Measurements from ENCODE around the gene ZBTB43. TPM values are rescaled to one million over a fixed set of nuclear protein-coding genes. Genes with fewer than 3 reads are reported as not detected.

ZBTB43 gene
- total RNA-seq, 1 donor from 2014 or later: 17.7 TPM

- peaks cover 11% of the 10 kb centered on the region for H3K36me3 Mint-ChIP-seq (ENCODE audit: low read depth)
- TF ChIP-seq CTCF (IDR thresholded peaks at IDR 0.05): no peak
- H3K4me1 Mint-ChIP-seq (ENCODE audit: low read depth): peaks cover 42% of the 10 kb centered on the region
- H3K4me3 Mint-ChIP-seq (ENCODE audit: unreplicated experiment): no peak overlapping the region
- H3K27me3 Mint-ChIP-seq (ENCODE audit: low read depth): no peaks in the 10 kb centered on the region
- no peak for DNase-seq (ENCODE audit: low spot score)
- H3K27ac Mint-ChIP-seq (ENCODE audit: unreplicated experiment): no peak overlapping the region
- no peaks in the 10 kb centered on the region for H3K9me3 Mint-ChIP-seq (ENCODE audit: low read depth)
These were observed 59.9 kb downstream of the ZBTB43 start for GRCh38 chr9:126864771-126865170.

GRCh38 chr9:126869368-126869767 lies 64.5 kb downstream of the ZBTB43 start:
- peaks cover 11% of the 10 kb centered on the region for H3K36me3 Mint-ChIP-seq (ENCODE audit: low read depth)

GRCh38 chr9:126872516-126872915 lies 67.7 kb downstream of the ZBTB43 start:
- no peak for TF ChIP-seq CTCF (IDR thresholded peaks at IDR 0.05)
- Mint-ChIP-seq H3K4me3 (ENCODE audit: unreplicated experiment) (no peak overlapping the region), H3K27ac (ENCODE audit: unreplicated experiment) (peak overlapping the region; percentile 36), H3K36me3 (ENCODE audit: low read depth) (peaks cover 1% of the 10 kb centered on the region), H3K27me3 (ENCODE audit: low read depth) (no peaks in the 10 kb centered on the region), H3K9me3 (ENCODE audit: low read depth) (no peaks in the 10 kb centered on the region), H3K4me1 (ENCODE audit: low read depth) (peaks cover 31% of the 10 kb centered on the region)
- DNase-seq (ENCODE audit: low spot score): no peak

More at GRCh38 chr9:126869368-126869767, 64.5 kb downstream of the ZBTB43 start:
- H3K27ac Mint-ChIP-seq (ENCODE audit: unreplicated experiment): no peak overlapping the region
- no peaks in the 10 kb centered on the region for H3K27me3 Mint-ChIP-seq (ENCODE audit: low read depth)
- H3K9me3 Mint-ChIP-seq (ENCODE audit: low read depth): no peaks in the 10 kb centered on the region
- no peak overlapping the region for H3K4me3 Mint-ChIP-seq (ENCODE audit: unreplicated experiment)
- peaks cover 23% of the 10 kb centered on the region for H3K4me1 Mint-ChIP-seq (ENCODE audit: low read depth)
- no peak for DNase-seq (ENCODE audit: low spot score)
- TF ChIP-seq CTCF (IDR thresholded peaks at IDR 0.05): no peak

GRCh38 chr9:126874546-126875314 lies 69.9 kb downstream of the ZBTB43 start:
- Mint-ChIP-seq H3K27ac (ENCODE audit: unreplicated experiment) (peak overlapping the region; percentile 2), H3K4me1 (ENCODE audit: low read depth) (peaks cover 28% of the 10 kb centered on the region), H3K4me3 (ENCODE audit: unreplicated experiment) (no peak overlapping the region), H3K27me3 (ENCODE audit: low read depth) (no peaks in the 10 kb centered on the region), H3K36me3 (ENCODE audit: low read depth) (peaks cover 7% of the 10 kb centered on the region), H3K9me3 (ENCODE audit: low read depth) (no peaks in the 10 kb centered on the region)
- no peak for DNase-seq (ENCODE audit: low spot score)
- no peak for TF ChIP-seq CTCF (IDR thresholded peaks at IDR 0.05)

DNA sequence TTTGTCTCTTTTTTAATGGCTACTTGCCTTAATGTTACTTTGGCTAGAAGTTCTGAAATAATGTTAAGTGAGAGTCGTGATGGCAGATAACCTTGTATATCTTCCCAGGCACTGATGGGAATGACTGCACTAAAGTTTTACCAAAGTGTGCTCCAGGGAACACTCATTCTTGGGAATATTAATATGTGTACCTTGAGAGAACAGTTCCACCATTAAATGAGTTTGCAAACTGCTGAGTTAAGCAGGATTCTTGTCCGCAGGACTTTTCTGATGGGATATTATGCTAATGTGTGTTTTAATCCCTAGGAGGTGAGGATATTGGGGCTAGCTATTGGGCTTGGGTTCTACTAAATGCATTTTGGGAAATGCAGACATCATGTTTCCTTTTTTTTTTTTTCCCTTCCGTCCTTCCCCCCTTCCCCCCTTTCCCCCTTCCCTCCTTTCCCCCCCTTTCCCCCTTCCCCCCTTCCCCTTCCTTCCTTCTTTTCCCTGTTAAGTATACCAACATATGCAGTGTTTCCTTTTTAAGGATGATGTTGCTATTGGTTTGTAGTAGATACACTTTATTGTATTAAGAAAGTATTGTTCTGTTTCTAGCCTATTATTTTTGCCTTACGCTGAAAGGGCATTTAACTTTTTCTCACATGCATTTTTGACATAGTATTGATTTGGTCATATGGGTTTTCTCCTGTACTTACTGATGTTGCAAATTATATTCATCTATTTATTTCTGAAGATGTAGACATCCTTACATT lies 71.1 kb downstream of the ZBTB43 start:
- TF ChIP-seq CTCF (IDR thresholded peaks at IDR 0.05): no peak
- no peaks in the 10 kb centered on the region for H3K9me3 Mint-ChIP-seq (ENCODE audit: low read depth)
- peaks cover 16% of the 10 kb centered on the region for H3K36me3 Mint-ChIP-seq (ENCODE audit: low read depth)
- no peak overlapping the region for H3K27ac Mint-ChIP-seq (ENCODE audit: unreplicated experiment)
- H3K4me3 Mint-ChIP-seq (ENCODE audit: unreplicated experiment): no peak overlapping the region
- DNase-seq (ENCODE audit: low spot score): no peak
- H3K4me1 Mint-ChIP-seq (ENCODE audit: low read depth): peaks cover 28% of the 10 kb centered on the region
- H3K27me3 Mint-ChIP-seq (ENCODE audit: low read depth): no peaks in the 10 kb centered on the region
